H1 (cell line): ENCODE data around the gene DCK. TPM values are rescaled to one million over a fixed set of nuclear protein-coding genes. Genes with fewer than 3 reads are reported as not detected.

Source experiments
- CTCF ChIA-PET: fragments of 300-600 bp; sonication (Branson Sonifier 250); formaldehyde crosslinking; loops from one replicate; lab custom pipeline; 2021; ENCODE audit not compliant: partially characterized antibody; lab: Charles Lee
- POLR2A ChIA-PET: fragments of 300-600 bp; sonication (Branson Sonifier 250); formaldehyde crosslinking; loops from one replicate; lab custom pipeline; 2021; ENCODE audit warnings: inconsistent platforms; ENCODE audit not compliant: partially characterized antibody; lab: Charles Lee
- DNase-seq, 2 experiments: peaks; one replicate each; pipeline versions ENCODE4 v3.0.0 to v3.0.0-alpha.2; 2010 to 2022; ENCODE audit warnings: low spot score in 2 of 2, low read depth in 1 of 2, mixed read lengths in 1 of 2
- FAIRE-seq: peaks from 2 replicates; lab custom pipeline; 2011; peaks lifted over from hg19 to GRCh38; lab: Jason Lieb, UNC
- H2AFZ ChIP-seq: 2 replicates; pipeline ENCODE4 v1.8.1; 2012; ENCODE audit warnings: low read length, inconsistent platforms
- H2AK5ac ChIP-seq: 2 replicates; pipeline ENCODE4 v1.6.1; 2013; ENCODE audit warnings: low read depth, low read length
- H2BK120ac ChIP-seq: replicated peaks from 2 replicates; pipeline ENCODE3; 2013; ENCODE audit warnings: low read depth, low read length, inconsistent platforms
- H2BK12ac ChIP-seq: 2 replicates; pipeline ENCODE4 v1.6.1; 2013; ENCODE audit warnings: low read depth, low read length
- H2BK15ac ChIP-seq: 2 replicates; pipeline ENCODE4 v1.6.1; 2013; ENCODE audit warnings: low read length
- H2BK20ac ChIP-seq: 2 replicates; pipeline ENCODE4 v1.6.1; 2013; ENCODE audit warnings: low read length
- H2BK5ac ChIP-seq: 2 replicates; pipeline ENCODE4 v1.6.1; 2013; ENCODE audit warnings: low read depth, low read length
- H3K14ac ChIP-seq: 2 replicates; pipeline ENCODE4 v1.6.1; 2013; ENCODE audit warnings: inconsistent platforms; ENCODE audit not compliant: insufficient read length
- H3K18ac ChIP-seq: 2 replicates; pipeline ENCODE4 v1.6.1; 2013; ENCODE audit warnings: low read length; ENCODE audit errors: extremely low read depth
- H3K23ac ChIP-seq: 2 replicates; pipeline ENCODE4 v1.6.1; 2013; ENCODE audit warnings: inconsistent platforms; ENCODE audit not compliant: insufficient read length
- H3K23me2 ChIP-seq: 2 replicates; pipeline ENCODE4 v1.6.1; 2013; ENCODE audit warnings: low read depth, low read length
- H3K27ac ChIP-seq: 2 replicates; pipeline ENCODE4 v1.6.1; 2011; ENCODE audit warnings: low read depth, low read length, inconsistent platforms
- H3K27me3 ChIP-seq, 4 experiments: replicated peaks in 1 of 4; 1 replicate in 1 of 4; 2 replicates in 3 of 4; pipeline versions ENCODE4 v1.6.1 to v1.8.1; 2011 to 2013; ENCODE audit warnings: low read length in 3 of 4, mild to moderate bottlenecking in 3 of 4, inconsistent platforms in 2 of 4, mixed read lengths in 2 of 4, moderate library complexity in 1 of 4; ENCODE audit not compliant: control insufficient read depth in 3 of 4, insufficient read depth in 3 of 4; ENCODE audit errors: extremely low read depth in 1 of 4
- H3K36me3 ChIP-seq, 4 experiments: 2 replicates each; pipeline versions ENCODE4 v1.6.1 to v1.8.1; 2011 to 2013; ENCODE audit warnings: mild to moderate bottlenecking in 4 of 4, low read length in 3 of 4, moderate library complexity in 2 of 4, control low read depth in 1 of 4, inconsistent platforms in 1 of 4; ENCODE audit not compliant: insufficient read depth in 4 of 4, control insufficient read depth in 2 of 4
- H3K4ac ChIP-seq: replicated peaks from 2 replicates; pipeline ENCODE3; 2013; ENCODE audit warnings: low read length, low read depth, mixed read lengths, inconsistent platforms; ENCODE audit not compliant: insufficient read length
- H3K4me1 ChIP-seq, 4 experiments: replicated peaks in 1 of 4; 1 replicate in 1 of 4; 2 replicates in 3 of 4; pipeline versions ENCODE4 v1.6.1 to v1.8.1; 2011 to 2013; ENCODE audit warnings: low read length in 3 of 4, inconsistent platforms in 2 of 4, mixed read lengths in 1 of 4; ENCODE audit not compliant: insufficient read depth in 4 of 4, control insufficient read depth in 3 of 4
- H3K4me2 ChIP-seq, 2 experiments: 2 replicates each; pipeline versions ENCODE4 v1.6.1 to v1.8.1; 2011 to 2013; ENCODE audit warnings: low read depth in 2 of 2, low read length in 2 of 2, control low read depth in 1 of 2, inconsistent platforms in 1 of 2, mild to moderate bottlenecking in 1 of 2; ENCODE audit not compliant: insufficient read depth in 1 of 2
- H3K4me3 ChIP-seq, 4 experiments: fragments of 200-600, 300-600 bp in 1 of 4; sonication (generic), shearing (Covaris generic), sonication (Bioruptor Twin) in 1 of 4; 2 replicates each; pipeline versions ENCODE4 v1.5.1 to v1.8.1; 2011 to 2016; ENCODE audit warnings: low read length in 4 of 4, low read depth in 3 of 4, control low read depth in 2 of 4, inconsistent platforms in 2 of 4, mild to moderate bottlenecking in 2 of 4, mixed read lengths in 1 of 4, moderate library complexity in 1 of 4; ENCODE audit not compliant: insufficient read depth in 2 of 4; ENCODE audit errors: extremely low read depth in 1 of 4
- H3K56ac ChIP-seq: replicated peaks from 2 replicates; pipeline ENCODE3; 2013; ENCODE audit warnings: low read depth, mild to moderate bottlenecking, mixed read lengths, low read length, inconsistent platforms; ENCODE audit not compliant: insufficient read length
- H3K79me1 ChIP-seq: 2 replicates; pipeline ENCODE4 v1.6.1; 2013; ENCODE audit warnings: low read depth, low read length, control low read depth
- H3K79me2 ChIP-seq, 2 experiments: 2 replicates each; pipeline versions ENCODE4 v1.6.1 to v1.8.1; 2012 to 2013; ENCODE audit warnings: low read length in 2 of 2, mild to moderate bottlenecking in 2 of 2, inconsistent platforms in 1 of 2; ENCODE audit not compliant: insufficient read depth in 2 of 2, control insufficient read depth in 1 of 2
- H3K9ac ChIP-seq, 4 experiments: replicated peaks in 1 of 4; 1 replicate in 1 of 4; 2 replicates in 3 of 4; pipeline versions ENCODE4 v1.6.1 to v1.8.1; 2011 to 2013; ENCODE audit warnings: low read depth in 3 of 4, low read length in 3 of 4, control low read depth in 2 of 4, mild to moderate bottlenecking in 2 of 4, moderate library complexity in 2 of 4, inconsistent platforms in 1 of 4; ENCODE audit errors: extremely low read depth in 1 of 4
- H3K9me3 ChIP-seq, 2 experiments: 2 replicates each; pipeline versions ENCODE4 v1.6.1 to v1.8.1; 2012 to 2013; ENCODE audit warnings: mild to moderate bottlenecking in 2 of 2, moderate library complexity in 2 of 2, control low read depth in 1 of 2, inconsistent platforms in 1 of 2, low read depth in 1 of 2, low read length in 1 of 2, mixed read lengths in 1 of 2; ENCODE audit not compliant: insufficient read depth in 2 of 2
- H4K20me1 ChIP-seq, 2 experiments: replicated peaks in 1 of 2; 2 replicates each; pipeline versions ENCODE3 to v1.8.1; 2011 to 2013; ENCODE audit warnings: inconsistent platforms in 2 of 2, low read length in 2 of 2, mild to moderate bottlenecking in 1 of 2; ENCODE audit not compliant: insufficient read depth in 2 of 2, control insufficient read depth in 1 of 2
- H4K5ac ChIP-seq: 2 replicates; pipeline ENCODE4 v1.6.1; 2013; ENCODE audit warnings: low read length, low read depth, mixed read lengths, inconsistent platforms; ENCODE audit not compliant: insufficient read length
- H4K8ac ChIP-seq: 2 replicates; pipeline ENCODE4 v1.8.0; 2013; ENCODE audit warnings: mild to moderate bottlenecking, moderate library complexity, low read length, inconsistent platforms; ENCODE audit not compliant: insufficient read depth; ENCODE audit errors: extremely low read depth
- H4K91ac ChIP-seq: replicated peaks from 2 replicates; pipeline ENCODE3; 2013; ENCODE audit warnings: low read length, mixed read lengths, inconsistent platforms; ENCODE audit not compliant: insufficient read length
- CTCF ChIP-seq, 3 experiments: IDR thresholded peaks; 1 replicate in 2 of 3; 2 replicates in 1 of 3; pipeline versions ENCODE4 v1.5.1 to v1.6.1; 2011; ENCODE audit warnings: low read length in 3 of 3, mild to moderate bottlenecking in 3 of 3, inconsistent platforms in 2 of 3, low read depth in 1 of 3, moderate library complexity in 1 of 3; ENCODE audit not compliant: insufficient read depth in 1 of 3; ENCODE audit errors: control extremely low read depth in 1 of 3
- EZH2 ChIP-seq: fragments of 200-600 bp; sonication (generic); IDR thresholded peaks from 2 replicates; pipeline ENCODE4 v1.7.1; 2012; ENCODE audit warnings: low read depth, mild to moderate bottlenecking, moderate library complexity, low read length, inconsistent platforms; ENCODE audit not compliant: severe bottlenecking
- FOSL1 ChIP-seq: IDR thresholded peaks from 2 replicates; pipeline ENCODE4 v1.6.1; 2011; ENCODE audit warnings: mild to moderate bottlenecking, low read depth, low read length, moderate library complexity; ENCODE audit not compliant: insufficient read depth
- KDM4A ChIP-seq: IDR thresholded peaks from one replicate; pipeline ENCODE4 v1.7.1; 2012; ENCODE audit warnings: low read depth, mild to moderate bottlenecking, moderate library complexity, low read length, inconsistent platforms; ENCODE audit not compliant: severe bottlenecking
- POLR2AphosphoS5 ChIP-seq: IDR thresholded peaks from 2 replicates; pipeline ENCODE4 v1.6.1; 2011; ENCODE audit warnings: low read depth, low read length
- POU5F1 ChIP-seq: IDR thresholded peaks from 2 replicates; pipeline ENCODE4 v1.6.1; 2011; ENCODE audit warnings: low read depth, mild to moderate bottlenecking, low read length, moderate library complexity
- RFX5 ChIP-seq: IDR thresholded peaks from 2 replicates; pipeline ENCODE4 v1.6.1; 2011; ENCODE audit warnings: low read depth, low read length, improper control_type of control experiment, borderline replicate concordance
- SIN3A ChIP-seq, 2 experiments: IDR thresholded peaks in 1 of 2; conservative IDR thresholded peaks in 1 of 2; 2 replicates each; pipeline ENCODE4 v1.6.1; 2011 to 2012; ENCODE audit warnings: low read length in 2 of 2, improper control_type of control experiment in 1 of 2, low read depth in 1 of 2, mild to moderate bottlenecking in 1 of 2
- TAF1 ChIP-seq: IDR thresholded peaks from 2 replicates; pipeline ENCODE4 v1.6.1; 2011; ENCODE audit warnings: mild to moderate bottlenecking, low read depth, low read length
- TCF12 ChIP-seq: IDR thresholded peaks from 2 replicates; pipeline ENCODE4 v1.6.1; 2011; ENCODE audit warnings: low read depth, mild to moderate bottlenecking, low read length
- TEAD4 ChIP-seq: IDR thresholded peaks from 2 replicates; pipeline ENCODE4 v1.6.1; 2012; ENCODE audit warnings: low read depth, low read length, inconsistent platforms, mixed read lengths
- YY1 ChIP-seq: IDR thresholded peaks from 2 replicates; pipeline ENCODE4 v1.6.1; 2011; ENCODE audit warnings: low read depth, mild to moderate bottlenecking, low read length
- WGBS, 2 experiments: shearing (Covaris generic) in 1 of 2; methylation state at CpG; one replicate each; pipeline versions ENCODE4 v1.1.6 to v1.1.7; 2013 to 2015; ENCODE audit warnings: low lambda C conversion rate in 2 of 2, mixed read lengths in 2 of 2, inconsistent platforms in 1 of 2, low coverage in 1 of 2, missing lambda C conversion rate in 1 of 2; ENCODE audit not compliant: insufficient replicate concordance in 2 of 2, insufficient coverage in 1 of 2, insufficient read length in 1 of 2; ENCODE audit errors: extremely low coverage in 1 of 2, missing lambda C conversion rate in 1 of 2; 5-methylcytosine and 5-hydroxymethylcytosine counted together
- polyA plus RNA-seq, 7 experiments: library from polyadenylated mRNA; depleted of rRNA in 3 of 7; stranded (reverse) in 5 of 7; unstranded in 2 of 7; fragments of >200 nt in 5 of 7; fragments of 200-250 nt in 2 of 7; gene quantifications; 1 replicate in 5 of 7; 2 replicates in 1 of 7; 4 replicates in 1 of 7; pipeline versions ENCODE4 v1.2.1 to v1.2.3, GENCODE V29; 2011 to 2013; ENCODE audit warnings: missing spikeins in 2 of 7, mixed read lengths in 2 of 7
- total RNA-seq: library from RNA; stranded (reverse); fragmentation: NEBNext Ultra II Directional; extraction: Animal tissue kit (Norgen Biotek cat#: 25700); gene quantifications from 2 replicates; pipeline ENCODE4 v1.2.1, GENCODE V29; 2021

DCK gene
- total and polyA plus RNA-seq, 2 of the 8 experiments (the other 6 are each of a cell fraction or from before 2014, with no cell fraction given): 4.8 to 18.1 TPM

GRCh38 chr4:70945046-70945445 is 48.4 kb upstream of the DCK start:
- Histone ChIP-seq H3K27ac (no peak overlapping the region), H2BK5ac (no peak overlapping the region), H2AK5ac (no peak overlapping the region), H3K79me2 (peaks cover 0 to 41% of the 10 kb centered on the region in 2 experiments; a peak in 2 of 4 replicates), H3K79me1 (no peaks in the 10 kb centered on the region), H3K9me3 (no peaks in the 10 kb centered on the region), H2BK15ac (no peak overlapping the region), H3K4ac (no peak overlapping the region), H3K14ac (no peak overlapping the region), H4K5ac (no peak overlapping the region), H3K27me3 (no peaks in the 10 kb centered on the region), H3K4me2 (no peak overlapping the region), H2AFZ (no peak overlapping the region), H2BK20ac (no peak overlapping the region), H2BK12ac (no peak overlapping the region), H4K91ac (no peak overlapping the region), H3K4me1 (peaks cover 0 to 9% (median 1%) of the 10 kb centered on the region in 4 experiments; a peak in 3 of 7 replicates), H3K23me2 (no peaks in the 10 kb centered on the region), H3K9ac (no peak overlapping the region), H3K18ac (no peak overlapping the region), H3K4me3 (no peak overlapping the region), H4K8ac (no peak overlapping the region), H2BK120ac (no peak overlapping the region), H3K36me3 (no peaks in the 10 kb centered on the region), H3K56ac (no peak overlapping the region), H3K23ac (no peak overlapping the region), H4K20me1 (peaks cover 0 to 7% of the 10 kb centered on the region in 2 experiments)
- WGBS, 2 experiments: 57% methylated on average over 3 of the region's 3 CpGs; no CpG with 5 or more reads in 1 of the 2 experiments
- FAIRE-seq: no peak
- DNase-seq: no peak
- POLR2A ChIA-PET: interaction anchor here (0.9 to 1.7 kb wide), 2 partner anchors 9 to 106 kb away, joined by 3 to 4 read pairs; no protein-coding TSS in a partner anchor
- CTCF ChIA-PET: interaction anchor here (1.4 kb wide), 1 partner anchor 12 kb away, joined by 4 read pairs; no protein-coding TSS in a partner anchor
- TF ChIP-seq KDM4A (no peak), TAF1 (no peak), TEAD4 (no peak), YY1 (no peak), RFX5 (no peak), POLR2AphosphoS5 (no peak), FOSL1 (no peak), EZH2 (no peak), SIN3A (conservative IDR thresholded peaks at IDR 0.05 in 1 of 2, IDR thresholded peaks at IDR 0.05 in 1 of 2; ENCODE audit: low read depth in 1 of 2, low read length in 2 of 2) (no peak), TCF12 (no peak), POU5F1 (no peak), CTCF (IDR thresholded peaks at IDR 0.05; ENCODE audit: control extremely low read depth in 1 of 3, insufficient read depth in 1 of 3, low read depth in 1 of 3, low read length in 3 of 3) (no peak)
